ENCODE data around the gene OPCML. TPM values are rescaled to one million over a fixed set of nuclear protein-coding genes. Genes with fewer than 3 reads are reported as not detected.

OPCML gene
- total RNA-seq, 1 experiment from 2014 or later: 0.94 TPM

DNA sequence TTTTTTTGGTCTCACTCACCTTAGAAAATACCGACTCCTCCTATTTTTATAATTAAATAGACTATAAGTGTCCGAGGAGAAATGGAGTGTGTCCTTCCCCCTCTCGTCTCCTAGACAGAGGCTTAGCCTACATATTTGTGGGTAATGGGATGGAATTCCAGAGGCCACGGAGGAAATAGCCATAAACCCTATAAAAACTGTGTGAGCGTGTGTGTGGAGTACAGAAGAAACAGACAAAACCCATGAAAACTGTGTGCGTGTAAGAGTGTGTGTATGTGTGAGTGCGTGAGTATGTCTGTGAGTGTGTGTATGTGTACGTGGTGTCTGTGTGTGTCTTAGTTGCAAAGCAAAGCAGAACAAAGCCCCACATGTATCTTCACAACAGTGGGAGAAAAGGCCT, 883.5 kb downstream of the OPCML start:
- H3K9ac ChIP-seq (ENCODE audit: extremely low read depth, insufficient read length, low read length): no peak overlapping the region
- no peaks in the 10 kb centered on the region; a peak in 1 of 5 replicates for H3K9me3 Mint-ChIP-seq
- no peak overlapping the region for H4K8ac ChIP-seq (replicated peaks; ENCODE audit: insufficient read length, low read depth, low read length)
- no peak overlapping the region for H2BK20ac ChIP-seq (ENCODE audit: low read depth, low read length, poor library complexity, severe bottlenecking)
- H3K18ac ChIP-seq (ENCODE audit: insufficient read length, low read depth, low read length): no peak overlapping the region
- no peak overlapping the region for H3K27ac Mint-ChIP-seq
- H2BK12ac ChIP-seq (ENCODE audit: insufficient read length, low read depth, low read length): no peak overlapping the region
- no peak overlapping the region for H3K4me2 ChIP-seq (ENCODE audit: insufficient read depth, insufficient read length, low read length)
- no peaks in the 10 kb centered on the region for H3K9me3 ChIP-seq (ENCODE audit: control insufficient read depth, low read depth, low read length)
- H3K23me2 ChIP-seq (ENCODE audit: insufficient read length, low read depth, low read length, poor library complexity, severe bottlenecking): no peaks in the 10 kb centered on the region
- H4K91ac ChIP-seq (ENCODE audit: insufficient read length, low read depth, low read length): no peak overlapping the region
- H2BK15ac ChIP-seq (ENCODE audit: low read depth, low read length): no peak overlapping the region
- no peaks in the 10 kb centered on the region for H3K79me2 ChIP-seq (ENCODE audit: insufficient read depth, low read length)
- H3K56ac ChIP-seq (ENCODE audit: insufficient read length, low read depth, low read length): no peak overlapping the region
- no peak for DNase-seq
- no peak overlapping the region for H3T11ph ChIP-seq (ENCODE audit: low read length)
- WGBS (ENCODE audit: extremely low coverage, insufficient read length, low lambda C conversion rate): no CpG with 5 or more reads among the region's 8 CpGs
- no peaks in the 10 kb centered on the region; the same call in 1 of the 2 replicates for H3K27me3 Mint-ChIP-seq (ENCODE audit: low read depth)
- no peak overlapping the region for H2BK5ac ChIP-seq (ENCODE audit: insufficient read length, low read length)
- no peaks in the 10 kb centered on the region for H3K79me1 ChIP-seq (ENCODE audit: insufficient read depth, low read depth, low read length, poor library complexity, severe bottlenecking)
- no peaks in the 10 kb centered on the region for H4K20me1 ChIP-seq (ENCODE audit: control insufficient read depth, insufficient read depth, insufficient read length)
- no peak overlapping the region for H2BK120ac ChIP-seq (ENCODE audit: low read depth, low read length, poor library complexity, severe bottlenecking)
- no peaks in the 10 kb centered on the region for H3K27me3 ChIP-seq (ENCODE audit: insufficient read depth, low read length)
- H2AK5ac ChIP-seq (ENCODE audit: insufficient read length, low read length): no peak overlapping the region
- H3K4me1 ChIP-seq (ENCODE audit: insufficient read depth, low read length): no peaks in the 10 kb centered on the region
- H3K36me3 Mint-ChIP-seq (ENCODE audit: insufficient read depth in 1 of 3, low read depth in 3 of 3): no peaks in the 10 kb centered on the region
- H3K4me1 Mint-ChIP-seq: peaks cover 24 to 25% of the 10 kb centered on the region in 2 experiments
- no peak overlapping the region for H3K14ac ChIP-seq (ENCODE audit: insufficient read depth, low read length)
- H3K4me3 Mint-ChIP-seq: no peak overlapping the region
- no peak overlapping the region for H4K5ac ChIP-seq (ENCODE audit: insufficient read length, low read depth, low read length)
- TF ChIP-seq, protein P1, sequence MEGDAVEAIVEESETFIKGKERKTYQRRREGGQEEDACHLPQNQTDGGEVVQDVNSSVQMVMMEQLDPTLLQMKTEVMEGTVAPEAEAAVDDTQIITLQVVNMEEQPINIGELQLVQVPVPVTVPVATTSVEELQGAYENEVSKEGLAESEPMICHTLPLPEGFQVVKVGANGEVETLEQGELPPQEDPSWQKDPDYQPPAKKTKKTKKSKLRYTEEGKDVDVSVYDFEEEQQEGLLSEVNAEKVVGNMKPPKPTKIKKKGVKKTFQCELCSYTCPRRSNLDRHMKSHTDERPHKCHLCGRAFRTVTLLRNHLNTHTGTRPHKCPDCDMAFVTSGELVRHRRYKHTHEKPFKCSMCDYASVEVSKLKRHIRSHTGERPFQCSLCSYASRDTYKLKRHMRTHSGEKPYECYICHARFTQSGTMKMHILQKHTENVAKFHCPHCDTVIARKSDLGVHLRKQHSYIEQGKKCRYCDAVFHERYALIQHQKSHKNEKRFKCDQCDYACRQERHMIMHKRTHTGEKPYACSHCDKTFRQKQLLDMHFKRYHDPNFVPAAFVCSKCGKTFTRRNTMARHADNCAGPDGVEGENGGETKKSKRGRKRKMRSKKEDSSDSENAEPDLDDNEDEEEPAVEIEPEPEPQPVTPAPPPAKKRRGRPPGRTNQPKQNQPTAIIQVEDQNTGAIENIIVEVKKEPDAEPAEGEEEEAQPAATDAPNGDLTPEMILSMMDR (conservative IDR thresholded peaks at IDR 0.05): no peak
- no peak overlapping the region for H2AFZ ChIP-seq (ENCODE audit: low read length)
- H3K4ac ChIP-seq (ENCODE audit: low read depth, low read length): no peak overlapping the region
- no peak overlapping the region for H3K27ac ChIP-seq (ENCODE audit: insufficient read length, low read depth, low read length)
- H3K23ac ChIP-seq (ENCODE audit: insufficient read length, low read depth, low read length): no peak overlapping the region

All from H9 (cell line).